Measurements from ENCODE around the gene DOCK2. TPM values are rescaled to one million over a fixed set of nuclear protein-coding genes. Genes with fewer than 3 reads are reported as not detected.

DOCK2 gene
- total and polyA plus RNA-seq, 2 of the 8 experiments (the other 6 are each of a cell fraction or from before 2014, with no cell fraction given) = 3.9 to 5.7 TPM

GRCh38 chr5:169832304-169832703, 195.2 kb downstream of the DOCK2 start:
- Histone ChIP-seq H3K14ac (ENCODE audit: insufficient read length) (no peak overlapping the region), H4K91ac (replicated peaks; ENCODE audit: insufficient read length, low read length) (no peak overlapping the region), H3K27ac (ENCODE audit: low read depth, low read length) (no peak overlapping the region), H3K79me1 (ENCODE audit: low read depth, low read length) (no peaks in the 10 kb centered on the region), H3K56ac (replicated peaks; ENCODE audit: insufficient read length, low read depth, low read length) (no peak overlapping the region), H2BK5ac (ENCODE audit: low read depth, low read length) (no peak overlapping the region), H4K8ac (ENCODE audit: extremely low read depth, insufficient read depth, low read length) (no peak overlapping the region), H3K27me3 (replicated peaks in 1 of 4; ENCODE audit: control insufficient read depth in 3 of 4, extremely low read depth in 1 of 4, insufficient read depth in 3 of 4, low read length in 3 of 4) (no peaks in the 10 kb centered on the region), H2AFZ (ENCODE audit: low read length) (no peak overlapping the region), H3K4me1 (replicated peaks in 1 of 4; ENCODE audit: control insufficient read depth in 3 of 4, insufficient read depth in 4 of 4, low read length in 3 of 4) (peaks cover 0 to 2% (median under 1%) of the 10 kb centered on the region in 4 experiments; a peak in 1 of 7 replicates), H3K23ac (ENCODE audit: insufficient read length) (no peak overlapping the region), H3K9ac (replicated peaks in 1 of 4; ENCODE audit: extremely low read depth in 1 of 4, low read depth in 3 of 4, low read length in 3 of 4) (no peak overlapping the region), H2AK5ac (ENCODE audit: low read depth, low read length) (no peak overlapping the region), H4K20me1 (replicated peaks in 1 of 2; ENCODE audit: control insufficient read depth in 1 of 2, insufficient read depth in 2 of 2, low read length in 2 of 2) (no peaks in the 10 kb centered on the region), H3K9me3 (ENCODE audit: insufficient read depth in 2 of 2, low read depth in 1 of 2, low read length in 1 of 2) (no peaks in the 10 kb centered on the region), H3K36me3 (ENCODE audit: control insufficient read depth in 2 of 4, insufficient read depth in 4 of 4, low read length in 3 of 4) (no peaks in the 10 kb centered on the region), H2BK15ac (ENCODE audit: low read length) (no peak overlapping the region), H3K4ac (replicated peaks; ENCODE audit: insufficient read length, low read depth, low read length) (no peak overlapping the region), H3K4me3 (ENCODE audit: extremely low read depth in 1 of 4, insufficient read depth in 2 of 4, low read depth in 3 of 4, low read length in 4 of 4) (no peak overlapping the region), H2BK12ac (ENCODE audit: low read depth, low read length) (no peak overlapping the region), H3K4me2 (ENCODE audit: insufficient read depth in 1 of 2, low read depth in 2 of 2, low read length in 2 of 2) (no peak overlapping the region), H2BK120ac (replicated peaks; ENCODE audit: low read depth, low read length) (no peak overlapping the region), H4K5ac (ENCODE audit: insufficient read length, low read depth, low read length) (no peak overlapping the region), H3K18ac (ENCODE audit: extremely low read depth, low read length) (no peak overlapping the region), H3K79me2 (ENCODE audit: control insufficient read depth in 1 of 2, insufficient read depth in 2 of 2, low read length in 2 of 2) (no peaks in the 10 kb centered on the region), H2BK20ac (ENCODE audit: low read length) (no peak overlapping the region), H3K23me2 (ENCODE audit: low read depth, low read length) (no peaks in the 10 kb centered on the region)
- DNase-seq (ENCODE audit: low read depth in 1 of 2, low spot score in 2 of 2) (no peak), FAIRE-seq (no peak)
- TF ChIP-seq RNF2 (IDR thresholded peaks at IDR 0.05; ENCODE audit: borderline replicate concordance, low read depth, low read length, missing control alignments, poor library complexity, severe bottlenecking) = no peak
- TF ChIP-seq E2F6 (IDR thresholded peaks at IDR 0.05) = no peak
- TF ChIP-seq SIX5 (IDR thresholded peaks at IDR 0.05; ENCODE audit: low read depth, low read length) = no peak
- TF ChIP-seq ZNF274 (IDR thresholded peaks at IDR 0.05; ENCODE audit: borderline replicate concordance, extremely low read depth, low read length) = no peak
- TF ChIP-seq RFX5 (IDR thresholded peaks at IDR 0.05; ENCODE audit: borderline replicate concordance, low read depth, low read length) = no peak
- POLR2A ChIA-PET (ENCODE audit: partially characterized antibody) = no interaction called here
- 86% methylated on average over 3 of the region's 3 CpGs; no CpG with 5 or more reads in 1 of the 2 experiments for whole genome bisulfite sequencing, 2 experiments (ENCODE audit: extremely low coverage in 1 of 2, insufficient coverage in 1 of 2, insufficient read length in 1 of 2, insufficient replicate concordance in 2 of 2, low coverage in 1 of 2, low lambda C conversion rate in 2 of 2, missing lambda C conversion rate in 1 of 2)
- CTCF ChIA-PET (ENCODE audit: partially characterized antibody) = interaction anchor here (1.4 kb wide), 1 partner anchor 149 kb away, joined by 4 read pairs; no protein-coding TSS in a partner anchor
